Dermis microvascular lymphatic vessel endothelial cell (primary cell): ENCODE data around the gene COL9A3. TPM values are rescaled to one million over a fixed set of nuclear protein-coding genes. Genes with fewer than 3 reads are reported as not detected.
"Not testable (repeated sequence)": the region's sequence is repeated elsewhere in the genome, so short reads cannot be mapped to it uniquely, and the experiment has no call there.

Source experiments
- DNase-seq, 2 donors: peaks; one replicate each; pipeline versions ENCODE4 v3.0.0 to v3.0.0-alpha.2; 2010; ENCODE audit warnings: low read depth in 2 of 2
- total RNA-seq: library from RNA; depleted of rRNA; stranded (reverse); fragments of >200 nt; gene quantifications from 2 replicates; pipeline ENCODE4 v1.2.1, GENCODE V29; 2014

Gene COL9A3
- total RNA-seq, 1 donor from 2014 or later: 1.0 TPM

DNA sequence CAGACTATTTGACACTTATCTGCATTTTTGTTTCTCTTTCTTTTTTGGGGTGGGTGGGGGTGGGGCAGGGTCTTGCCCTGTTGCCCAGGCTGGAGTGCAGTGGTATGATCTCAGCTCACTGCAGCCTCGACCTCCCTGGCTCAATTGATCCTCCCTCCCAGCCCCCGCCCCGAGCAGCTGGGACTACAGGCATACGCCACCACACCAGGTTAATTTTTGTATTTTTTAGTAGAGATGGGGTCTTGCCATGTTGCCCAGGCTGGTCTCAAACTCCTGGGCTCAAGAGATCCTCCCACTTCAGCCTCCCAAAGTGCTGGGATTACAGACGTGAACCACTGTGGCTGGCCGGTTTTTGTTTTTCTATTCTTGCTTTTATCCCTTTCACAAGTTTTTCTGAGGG, 36.5 kb downstream of the COL9A3 start:
- not testable (repeated sequence) for DNase-seq

DNA sequence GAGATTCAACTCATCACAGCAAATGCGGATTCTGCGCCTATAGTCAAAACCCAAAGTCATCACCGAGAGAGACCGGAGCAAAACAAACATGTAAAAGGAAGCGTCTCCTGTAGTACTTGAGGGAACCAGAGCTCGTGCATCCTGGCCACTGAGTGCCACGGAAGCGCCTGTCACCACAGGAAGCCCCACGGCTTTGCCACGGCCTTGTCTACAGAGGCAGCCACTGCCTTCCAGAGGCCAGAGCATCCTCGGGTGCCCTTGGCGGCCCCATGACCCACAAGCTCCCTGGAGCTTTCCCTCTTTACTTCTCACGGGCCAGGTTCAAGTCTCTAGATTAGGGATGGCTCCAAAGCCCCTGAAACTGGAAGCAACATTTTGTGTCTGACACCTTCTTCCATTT, 37.3 kb downstream of the COL9A3 start:
- DNase-seq: no peak

DNA sequence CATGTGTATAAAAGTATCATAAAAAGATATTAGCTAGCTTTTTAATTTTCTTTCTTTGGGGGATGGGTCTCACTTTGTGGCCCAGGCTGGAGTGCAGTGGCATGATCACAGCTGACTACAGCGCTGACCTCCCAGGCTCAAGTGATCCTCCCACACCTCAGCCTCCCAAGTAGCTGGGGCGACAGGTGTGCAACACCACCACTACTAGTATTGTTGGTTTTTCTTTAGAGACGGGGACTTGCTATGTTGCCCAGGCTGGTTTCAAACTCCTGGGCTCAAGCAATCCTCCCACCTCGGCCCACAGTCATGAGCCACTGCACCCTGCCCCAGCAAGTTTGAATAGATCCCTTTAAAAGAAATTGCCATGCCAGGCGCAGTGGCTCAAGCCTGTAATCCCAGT, 38.3 kb downstream of the COL9A3 start:
- DNase-seq: no peak

DNA sequence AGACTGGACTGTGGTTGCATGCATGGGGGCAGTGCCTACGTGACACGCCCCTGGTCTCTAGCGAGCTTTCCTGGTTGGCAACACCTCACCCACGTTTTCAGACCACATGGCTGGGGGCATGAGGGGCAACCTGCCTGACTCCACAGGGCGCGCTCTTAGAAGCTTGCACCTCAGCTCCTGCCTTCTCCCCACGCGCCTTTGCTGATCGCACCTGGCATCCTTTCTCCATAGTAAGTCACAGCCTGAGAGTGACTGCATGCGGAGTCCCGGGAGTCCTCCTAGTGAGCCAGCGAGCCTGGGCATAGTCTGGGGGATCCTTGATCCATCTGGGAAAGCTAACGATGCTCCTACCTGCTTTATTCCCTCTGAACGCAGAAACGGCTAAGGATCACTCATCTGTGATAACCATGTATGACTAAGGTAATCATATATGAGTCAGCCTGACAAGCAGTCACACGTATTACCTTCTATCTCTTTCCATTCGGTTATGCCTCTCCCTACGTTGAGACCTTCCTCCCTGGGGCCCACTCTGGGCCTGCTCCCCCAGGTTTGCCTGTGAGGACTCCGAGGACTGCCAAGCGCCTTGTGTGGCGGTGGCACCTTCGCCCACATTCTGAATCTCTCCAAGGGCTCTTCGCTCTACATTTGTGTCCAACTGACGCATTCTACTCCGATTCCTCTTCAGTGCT, 40.2 kb downstream of the COL9A3 start:
- DNase-seq: no peak

DNA sequence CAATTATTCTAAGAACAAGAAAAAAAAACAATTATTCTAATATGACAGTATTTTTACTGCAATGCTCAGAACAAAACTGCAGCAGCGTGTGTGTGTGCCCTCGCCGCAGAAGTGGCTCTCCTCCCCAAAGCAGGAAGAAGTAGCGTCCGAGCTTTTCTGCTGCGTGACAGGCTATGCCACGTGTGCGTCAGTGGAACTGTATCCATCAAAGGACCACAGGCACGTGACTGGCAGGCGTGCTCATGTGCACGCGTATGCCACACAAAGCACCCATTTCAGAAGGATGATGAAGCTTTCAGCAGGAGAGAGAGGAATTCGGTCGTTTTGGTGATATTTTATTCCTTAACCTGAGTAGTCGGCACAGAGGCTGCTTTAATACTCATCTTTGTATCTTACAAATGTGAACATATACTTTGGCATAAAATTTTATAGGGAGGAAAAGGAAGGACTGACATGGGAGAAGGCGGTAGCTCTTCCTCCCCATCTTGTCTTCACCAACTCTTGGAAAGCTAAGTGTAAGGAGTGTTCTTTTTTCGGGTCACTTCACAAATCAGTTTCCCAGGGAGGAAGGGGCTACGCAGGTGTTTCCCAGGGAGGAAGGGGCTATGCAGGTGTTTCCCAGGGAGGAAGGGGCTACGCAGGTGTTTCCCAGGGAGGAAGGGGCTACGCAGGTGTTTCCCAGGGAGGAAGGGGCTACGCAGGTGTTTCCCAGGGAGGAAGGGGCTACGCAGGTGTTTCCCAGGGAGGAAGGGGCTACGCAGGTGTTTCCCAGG, 41.4 kb downstream of the COL9A3 start:
- DNase-seq: peak in 1 of 2 donors; percentile 17

DNA sequence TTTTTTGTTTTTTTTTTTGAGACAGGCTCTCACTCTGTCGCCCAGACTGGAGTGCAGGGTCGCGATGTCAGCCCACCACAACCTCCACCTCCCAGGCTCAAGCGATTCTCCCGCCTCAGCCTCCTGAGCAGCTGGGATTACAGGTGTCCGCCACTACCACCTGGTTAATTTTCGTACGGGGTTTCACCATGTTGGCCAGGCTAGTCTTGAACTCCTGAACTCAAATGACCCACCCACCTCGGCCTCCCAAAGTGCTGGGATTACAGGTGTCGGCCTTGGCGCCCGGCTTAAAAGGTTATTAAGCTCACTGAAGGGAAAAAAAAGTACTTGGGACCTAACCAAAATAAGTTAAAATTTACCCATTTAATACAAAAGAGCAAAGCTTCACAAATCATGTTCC, 42.9 kb downstream of the COL9A3 start:
- DNase-seq: no peak

DNA sequence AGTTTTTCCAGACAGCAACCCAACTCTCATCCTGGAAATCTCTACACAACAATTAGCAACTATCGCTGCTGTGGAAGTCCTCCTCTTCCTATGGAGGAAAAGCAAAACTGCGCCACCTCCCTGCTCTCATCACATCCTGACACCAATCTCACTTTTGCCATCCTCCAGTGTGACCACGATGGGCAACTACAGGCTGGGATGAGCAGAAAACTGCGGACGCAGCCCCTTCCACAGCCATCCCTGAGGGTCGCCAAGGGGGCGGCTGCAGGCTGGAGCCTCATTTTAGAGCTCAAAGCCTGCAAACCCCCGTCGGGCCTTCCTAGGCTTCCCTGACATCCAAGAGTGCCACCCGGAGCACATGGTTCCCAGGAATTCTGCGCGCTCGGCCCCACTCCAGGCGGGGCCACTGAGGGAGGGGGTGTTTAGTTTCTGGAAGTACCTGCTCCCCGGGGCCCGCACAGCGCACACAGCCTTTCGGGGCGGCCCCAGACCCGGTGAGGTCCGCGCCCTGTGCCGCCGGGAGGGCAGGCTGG, 43.6 kb downstream of the COL9A3 start:
- DNase-seq: peak; percentile 62 to 66

DNA sequence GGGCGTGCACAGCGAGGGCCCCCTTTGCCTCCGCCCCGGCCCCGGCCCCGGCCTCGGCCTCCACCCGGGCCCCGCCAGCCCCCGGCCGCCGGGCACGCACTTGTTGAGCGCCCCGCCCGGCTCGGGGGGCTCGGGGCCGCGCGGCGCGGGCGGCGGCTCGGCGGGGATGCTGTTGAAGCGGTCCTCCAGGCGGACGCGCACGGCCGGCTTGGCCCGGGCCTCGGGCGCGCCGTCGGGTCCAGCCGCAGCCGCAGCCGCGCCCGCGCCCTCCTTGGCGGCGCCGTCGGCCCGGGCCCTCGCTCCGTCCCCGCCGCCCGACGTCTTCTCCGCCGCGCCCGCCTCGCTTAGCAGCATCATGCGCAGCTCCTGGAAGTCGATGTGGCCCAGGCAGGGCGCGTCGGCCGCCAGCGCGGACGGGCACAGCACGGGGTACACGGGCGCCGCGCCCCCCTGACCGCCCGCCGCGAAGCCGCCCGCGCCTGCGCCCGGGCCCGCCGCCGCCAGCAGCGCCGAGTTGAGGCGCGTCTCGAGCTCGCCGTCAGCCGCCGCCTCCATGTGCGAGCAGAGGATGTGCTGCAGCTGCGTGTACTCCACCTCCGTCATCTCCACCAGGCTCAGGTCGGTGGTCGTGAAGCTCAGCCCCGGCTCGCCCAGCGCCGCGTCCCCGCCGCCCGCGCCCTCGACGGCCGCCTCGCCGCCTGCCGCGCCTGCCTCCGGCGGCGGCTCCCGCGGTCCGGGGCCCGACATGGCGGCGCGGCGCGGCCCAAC, 44.3 kb downstream of the COL9A3 start:
- DNase-seq: peak in 1 of 2 donors; percentile 37

DNA sequence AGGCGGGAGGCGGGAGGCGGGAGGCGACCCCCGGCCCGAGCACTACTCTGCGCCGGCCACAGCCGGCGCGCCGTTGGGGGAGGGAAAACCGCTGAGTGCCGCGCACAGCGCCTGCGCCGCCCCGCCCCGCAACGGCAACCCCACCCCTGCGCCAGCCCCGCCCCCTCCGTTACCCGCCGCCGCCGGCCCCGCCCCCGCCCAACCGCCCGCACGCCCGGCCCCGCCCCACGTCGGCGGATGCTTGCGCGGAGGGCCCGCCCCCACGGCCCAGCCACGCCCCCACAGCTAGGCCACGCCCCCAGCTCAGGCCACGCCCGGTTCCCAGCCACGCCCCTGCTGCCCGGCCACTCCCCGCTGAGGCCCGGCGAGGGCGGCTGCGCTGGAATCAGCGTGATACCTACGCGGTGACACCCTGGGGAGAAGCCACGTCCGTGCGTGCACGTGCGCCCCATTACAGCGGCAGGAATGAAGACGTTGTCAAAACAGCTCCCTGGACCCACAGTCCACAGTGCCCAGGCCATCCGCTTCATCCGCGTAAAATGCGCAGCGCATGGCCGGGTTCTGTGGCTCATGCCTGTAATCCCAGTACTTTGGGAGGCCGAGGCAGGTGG, 45.0 kb downstream of the COL9A3 start, which contains the start of gene TCFL5:
TCFL5 (minus strand) TSS at position 97 of the 611 bp plus-strand sequence. CDS start 152 bp downstream, outside the sequence.
- peak; percentile 53 to 85 for DNase-seq

DNA sequence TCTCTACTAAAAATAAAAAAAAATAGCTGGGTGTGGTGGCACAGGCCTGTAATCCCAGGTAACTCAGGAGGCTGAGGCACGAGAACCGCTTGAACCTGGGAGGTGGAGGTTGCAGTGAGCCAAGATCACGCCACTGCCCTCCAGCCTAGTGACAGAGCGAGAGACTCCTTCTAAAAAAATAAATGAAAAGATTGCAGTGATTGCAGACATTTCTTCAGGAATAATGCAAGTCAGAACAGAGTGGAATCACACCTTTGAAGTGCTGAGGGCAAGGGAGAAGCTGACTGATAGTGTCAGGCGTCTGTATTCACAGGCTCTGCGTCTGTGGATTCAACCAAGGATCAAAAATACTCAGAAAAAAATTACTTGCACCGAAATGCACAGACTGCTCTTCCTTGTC, 47.4 kb downstream of the COL9A3 start:
- DNase-seq: no peak

DNA sequence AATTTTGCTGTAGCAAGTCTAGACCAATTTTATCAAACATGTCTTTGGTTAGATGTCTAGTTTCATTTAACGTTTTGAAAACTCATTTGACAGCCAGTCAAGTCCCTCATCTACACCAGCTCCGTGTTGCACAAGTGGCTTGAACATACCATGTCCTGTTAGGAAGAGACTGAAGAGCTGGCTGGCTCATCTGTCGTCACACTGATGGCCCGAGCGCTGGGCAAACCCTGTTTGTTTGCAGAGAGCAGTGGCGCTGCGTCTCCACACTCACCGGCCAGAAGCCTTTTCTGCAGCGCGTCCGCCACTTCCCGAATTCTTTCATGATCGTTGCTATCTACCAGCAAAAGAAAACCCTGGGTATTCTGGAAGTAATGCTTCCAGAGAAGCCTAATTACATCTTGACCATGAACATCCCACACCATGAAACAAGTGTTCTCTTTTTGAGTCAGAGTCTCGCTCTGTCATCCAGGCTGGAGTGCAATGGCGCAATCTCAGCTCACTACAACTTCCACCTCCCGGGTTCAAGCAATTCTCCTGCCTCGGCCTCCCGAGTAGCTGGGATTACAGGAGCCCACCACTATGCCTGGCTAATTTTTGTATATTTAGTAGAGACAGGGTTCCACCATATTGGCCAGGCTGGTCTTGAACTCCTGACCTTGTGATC, 55.5 kb downstream of the COL9A3 start:
- DNase-seq: no peak

DNA sequence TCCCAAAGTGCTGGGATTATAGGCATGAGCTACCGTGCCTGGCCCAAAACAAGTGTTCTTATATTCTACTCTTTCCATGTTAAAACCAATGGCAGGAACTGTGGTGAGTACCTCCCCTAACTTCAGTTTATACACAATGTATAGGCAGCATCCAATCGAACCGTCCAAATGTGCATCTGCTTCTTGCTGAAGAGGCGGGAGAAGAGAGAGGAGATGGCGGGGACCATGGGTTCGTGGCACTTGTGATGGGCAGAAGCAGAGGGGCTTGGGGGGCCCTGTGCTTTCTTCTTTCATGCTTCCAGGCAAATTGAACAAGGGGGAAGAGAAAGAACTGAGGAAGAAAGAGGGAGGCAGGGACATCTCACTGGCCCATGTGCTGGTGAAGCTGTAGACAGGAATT, 56.0 kb downstream of the COL9A3 start:
- no peak for DNase-seq

DNA sequence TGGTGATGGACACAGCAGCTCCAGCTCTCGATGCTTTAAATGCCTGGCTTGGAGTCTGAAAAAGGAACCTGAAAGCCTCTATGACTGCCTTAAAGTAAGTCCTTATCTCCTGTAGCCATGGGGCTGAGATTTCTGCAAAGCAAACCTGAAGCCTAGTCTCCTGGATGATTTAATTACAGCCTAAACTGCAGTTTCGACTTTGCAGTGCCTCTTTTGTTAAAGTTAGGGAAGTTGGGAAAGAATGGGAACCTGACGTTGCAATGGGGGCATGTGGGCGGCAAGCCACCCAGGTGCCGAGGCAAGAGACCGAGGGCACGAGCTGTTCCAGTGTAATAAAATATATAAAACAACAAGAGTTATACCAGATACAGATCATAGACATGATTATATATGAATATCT, 56.4 kb downstream of the COL9A3 start:
- DNase-seq: no peak

DNA sequence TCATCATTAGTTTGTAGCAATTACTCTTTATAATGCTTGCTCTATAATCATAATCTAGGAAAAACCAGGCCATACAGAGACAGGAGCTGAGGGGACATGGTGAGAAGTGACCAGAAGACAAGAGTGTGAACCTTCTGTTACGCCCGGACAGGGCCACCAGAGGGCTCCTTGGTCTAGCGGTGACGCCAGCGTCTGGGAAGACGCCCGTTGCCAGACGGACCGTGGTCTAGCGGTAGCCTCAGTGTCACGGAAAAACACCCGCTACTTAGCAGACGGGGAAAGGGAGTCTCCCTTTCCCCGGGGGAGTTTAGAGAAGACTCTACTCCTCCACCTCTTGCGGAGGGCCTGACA, 56.8 kb downstream of the COL9A3 start:
- DNase-seq: peak in 1 of 2 donors; percentile 61

DNA sequence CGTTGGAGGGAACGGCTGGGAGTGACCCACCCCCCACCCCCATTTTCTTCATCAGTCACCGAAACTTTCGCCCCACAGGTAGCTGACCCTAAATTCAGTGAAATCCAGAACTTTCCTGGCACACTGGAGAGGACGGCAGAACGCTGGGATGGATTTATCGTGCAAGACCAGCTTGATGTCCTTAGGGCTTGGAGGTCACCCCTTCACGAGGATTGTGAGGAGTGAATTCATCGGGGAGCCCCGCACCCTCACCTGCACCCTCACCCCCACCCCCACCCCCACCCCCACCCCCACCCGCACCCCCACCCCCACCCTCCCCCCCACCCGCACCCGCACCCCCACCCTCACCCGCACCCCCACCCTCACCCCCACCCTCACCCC, 58.1 kb downstream of the COL9A3 start:
- peak in 1 of 2 donors; percentile 21 for DNase-seq

DNA sequence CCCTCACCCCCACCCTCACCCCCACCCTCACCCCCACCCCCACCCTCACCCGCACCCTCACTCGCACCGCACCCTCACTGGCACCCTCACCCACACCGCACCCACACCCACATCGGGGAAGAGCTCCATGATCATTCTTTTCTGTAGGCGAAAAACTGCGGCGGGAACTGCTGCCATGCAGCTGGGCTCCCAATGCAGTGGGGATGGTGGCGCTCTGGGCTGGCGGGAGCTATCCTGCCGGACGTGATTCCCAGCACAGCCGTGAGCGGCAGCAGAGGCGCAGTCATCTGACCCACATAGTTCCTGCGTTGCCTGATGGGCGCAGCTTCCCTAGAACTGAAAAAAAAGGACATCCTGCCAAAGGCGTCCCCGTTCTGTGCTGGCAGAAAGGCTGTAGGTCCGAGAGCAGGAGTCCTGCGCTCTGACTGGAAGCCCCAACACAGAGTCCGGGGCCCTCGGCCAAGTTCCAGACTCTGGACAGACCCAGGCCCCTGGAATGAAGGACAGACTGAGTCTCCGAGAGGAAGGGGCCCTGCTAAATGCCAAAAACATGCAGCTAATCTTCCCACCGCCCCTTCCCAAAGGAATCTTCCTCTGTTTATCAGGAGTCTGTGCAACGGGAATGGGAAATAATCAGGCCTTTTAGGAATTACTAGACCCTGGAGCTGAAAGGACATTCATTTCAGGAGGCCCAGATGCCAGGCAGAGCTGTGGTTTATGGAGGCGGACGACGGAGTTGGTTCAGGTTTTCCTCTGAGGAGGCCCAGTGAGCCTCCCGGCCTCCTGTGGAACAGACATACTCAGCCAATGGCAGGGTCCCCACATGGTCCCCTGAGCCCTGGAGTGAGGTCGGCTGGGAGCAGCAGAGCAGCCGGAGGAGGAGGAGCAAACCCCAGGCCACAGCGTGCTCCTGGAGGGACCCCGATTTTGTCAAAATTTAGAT, 58.8 kb downstream of the COL9A3 start:
- DNase-seq: peak; percentile 88 to 92

DNA sequence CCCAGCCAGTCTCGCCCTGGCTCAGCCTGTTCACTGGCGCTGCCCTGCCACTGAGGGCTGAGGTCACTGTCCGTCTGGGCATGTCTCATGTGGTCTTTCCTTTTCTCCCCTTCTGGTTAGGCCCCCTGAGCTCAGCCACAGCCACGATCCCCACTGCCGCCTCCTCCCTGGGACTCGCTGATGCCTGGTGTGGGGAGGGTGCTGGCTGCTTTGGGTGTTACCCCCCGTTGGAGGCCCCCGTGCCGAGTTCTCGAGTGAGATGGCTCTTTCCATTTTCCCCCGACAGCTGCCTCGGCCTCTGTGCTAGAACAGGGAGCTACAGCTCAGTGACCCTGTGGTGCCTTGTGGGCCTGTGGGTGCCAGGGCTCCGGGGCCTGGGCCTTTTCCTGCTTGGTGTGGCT, 59.7 kb downstream of the COL9A3 start:
- DNase-seq: no peak

DNA sequence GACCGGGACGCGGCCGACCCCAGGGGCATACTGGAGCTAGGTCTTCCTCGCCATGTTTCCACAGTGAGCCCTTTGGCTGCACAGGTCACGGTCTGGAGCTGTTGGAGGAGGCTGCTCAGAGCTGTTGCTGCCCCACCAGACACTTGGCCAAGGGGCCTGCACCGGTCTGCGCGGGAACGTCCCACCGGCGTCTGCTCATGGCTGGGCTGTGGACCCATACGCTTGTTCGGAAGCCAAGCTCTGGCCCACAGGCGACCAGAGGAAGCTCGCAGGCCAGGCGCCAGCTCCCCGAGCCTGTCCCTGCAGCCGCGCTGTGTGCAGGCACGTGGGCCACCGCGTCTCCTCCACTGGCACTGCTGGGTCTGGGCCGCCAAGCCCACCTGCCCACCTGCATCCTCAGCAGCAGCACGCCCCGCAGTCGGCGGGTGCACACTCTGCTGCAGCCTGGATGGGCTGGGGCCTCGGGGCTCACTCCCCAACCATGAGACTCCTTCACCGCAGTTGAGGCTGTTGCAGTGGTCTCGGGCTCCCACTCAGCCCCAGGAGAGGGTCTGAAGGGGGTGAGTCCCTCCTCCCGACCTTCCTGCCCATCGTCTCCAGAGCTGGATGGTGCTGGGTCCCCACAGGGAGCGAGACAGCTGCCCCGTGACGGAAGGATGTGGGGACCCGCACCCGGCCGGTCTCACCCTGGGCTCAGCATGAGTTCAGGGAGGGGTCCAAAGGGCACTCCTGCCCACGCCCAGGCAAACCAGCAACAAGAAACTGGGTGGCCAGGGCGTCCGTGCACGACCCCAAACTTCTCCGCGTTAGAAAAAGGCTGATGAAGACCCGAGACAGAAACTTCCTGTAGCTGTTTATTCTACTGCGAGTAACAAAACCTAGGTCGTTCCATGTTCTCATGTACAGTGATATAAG, 60.3 kb downstream of the COL9A3 start:
- DNase-seq: peak; percentile 83 to 93
